IPS DF 6.9 (cell line): ENCODE data around the gene HIRA.
A peak's percentile ranks its signal among the peaks of the same experiment; 100 is the strongest.

Experiments
- DNase-seq: peaks from one replicate; pipeline ENCODE4 v3.0.0-alpha.2; 2013; ENCODE audit warnings: low read depth, low spot score
- H3K27ac ChIP-seq: one replicate; pipeline ENCODE4 v1.5.1; 2013; ENCODE audit warnings: low read length, control low read depth
- H3K27me3 ChIP-seq: 2 replicates; pipeline ENCODE4 v1.6.1; 2013; ENCODE audit warnings: mild to moderate bottlenecking, low read length; ENCODE audit not compliant: control insufficient read depth, insufficient read depth
- H3K36me3 ChIP-seq: 2 replicates; pipeline ENCODE4 v1.6.1; 2013; ENCODE audit warnings: low read length; ENCODE audit not compliant: control insufficient read depth, insufficient read depth
- H3K4me1 ChIP-seq: 2 replicates; pipeline ENCODE4 v1.6.1; 2013; ENCODE audit warnings: low read length; ENCODE audit not compliant: control insufficient read depth, insufficient read depth
- H3K4me3 ChIP-seq: 2 replicates; pipeline ENCODE4 v1.5.1; 2013; ENCODE audit warnings: mild to moderate bottlenecking, low read length
- H3K9me3 ChIP-seq: 2 replicates; pipeline ENCODE4 v1.6.1; 2013; ENCODE audit warnings: low read length, inconsistent platforms; ENCODE audit not compliant: control insufficient read depth, insufficient read depth
- WGBS: extraction: QIAGEN DNeasy Blood & Tissue Kit; methylation state at CpG from one replicate; pipeline ENCODE4 v1.1.7; 2013; ENCODE audit warnings: mixed read lengths, missing lambda C conversion rate; ENCODE audit not compliant: insufficient read length, insufficient coverage; 5-methylcytosine and 5-hydroxymethylcytosine counted together

The HIRA gene

GRCh38 chr22:19303785-19304184 lies 127.7 kb downstream of the HIRA start:
- Histone ChIP-seq H3K36me3 (no peaks in the 10 kb centered on the region), H3K9me3 (no peaks in the 10 kb centered on the region), H3K27me3 (no peaks in the 10 kb centered on the region), H3K4me3 (no peak overlapping the region), H3K4me1 (no peaks in the 10 kb centered on the region), H3K27ac (no peak overlapping the region)
- no peak for DNase-seq
- no CpG with 5 or more reads among the region's 1 CpG for WGBS

DNA sequence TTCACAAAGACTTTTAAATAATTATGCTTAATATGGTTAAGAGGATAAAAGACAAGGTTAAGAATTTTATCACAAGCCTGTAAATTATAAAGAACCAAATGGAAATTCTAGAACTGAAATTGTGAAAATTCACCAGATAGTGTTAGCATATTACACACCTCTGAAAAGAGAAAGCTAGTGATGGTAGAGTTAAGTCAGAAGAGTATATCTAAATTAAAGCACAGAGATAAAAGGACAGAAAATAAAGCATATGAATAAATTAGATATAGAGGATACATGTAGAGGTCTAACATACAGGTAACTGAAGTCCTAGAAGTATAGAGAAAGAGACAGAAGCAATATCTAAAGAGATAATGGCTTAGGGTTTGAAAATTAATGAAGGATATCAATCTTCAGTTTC lies 135.8 kb downstream of the HIRA start:
- H3K4me3 ChIP-seq = no peak overlapping the region
- H3K27ac ChIP-seq = no peak overlapping the region
- H3K27me3 ChIP-seq = no peaks in the 10 kb centered on the region
- DNase-seq = no peak
- peaks cover 5% of the 10 kb centered on the region; the same call in 1 of the 2 replicates for H3K4me1 ChIP-seq
- H3K9me3 ChIP-seq = no peaks in the 10 kb centered on the region
- no peaks in the 10 kb centered on the region for H3K36me3 ChIP-seq

DNA sequence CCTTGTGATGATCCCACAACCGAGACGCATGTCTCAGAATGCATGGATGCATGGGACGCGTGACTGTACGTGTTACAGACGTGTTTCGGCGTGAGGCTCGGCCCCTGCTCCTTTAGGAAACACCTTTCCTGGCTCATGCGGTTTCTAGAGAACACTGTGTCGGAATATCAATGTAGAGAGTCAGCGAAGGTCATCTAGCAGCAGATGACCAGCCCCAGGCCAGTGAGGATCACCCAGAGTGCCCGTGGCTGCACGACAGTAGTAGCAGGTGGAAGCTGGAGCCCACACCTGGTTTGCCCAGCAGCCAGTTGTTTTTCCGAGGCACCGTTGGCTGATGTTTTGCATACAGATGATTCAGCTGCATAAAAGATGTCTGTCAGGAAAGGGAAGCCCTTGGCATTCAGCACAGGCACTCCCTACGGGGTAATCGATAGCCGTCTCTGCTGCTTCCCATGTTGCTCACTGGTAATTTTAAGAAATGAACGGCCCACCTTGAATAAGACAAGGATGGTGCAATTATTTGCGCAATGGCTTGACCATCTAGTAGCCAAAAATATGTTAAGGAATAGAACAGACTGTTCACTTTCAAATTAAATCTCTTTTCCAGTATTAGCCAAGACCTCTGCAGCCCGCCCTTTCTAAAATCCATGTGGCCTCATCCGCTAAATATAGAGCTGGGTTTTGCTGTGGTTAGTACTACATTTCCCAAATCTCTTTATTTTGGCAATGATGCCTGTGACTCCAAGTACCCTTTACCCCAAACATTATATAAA lies 138.9 kb downstream of the HIRA start:
- Histone ChIP-seq H3K27ac (no peak overlapping the region), H3K27me3 (no peaks in the 10 kb centered on the region), H3K4me1 (peaks cover 6% of the 10 kb centered on the region; the same call in 1 of the 2 replicates), H3K4me3 (no peak overlapping the region), H3K36me3 (no peaks in the 10 kb centered on the region), H3K9me3 (no peaks in the 10 kb centered on the region)
- no peak for DNase-seq
- WGBS = no CpG with 5 or more reads among the region's 23 CpGs

- Histone ChIP-seq H3K36me3 (no peaks in the 10 kb centered on the region), H3K4me3 (peak within 1 kb of the TSS; percentile 71), H3K4me1 (peaks cover 10% of the 10 kb centered on the region; the same call in 1 of the 2 replicates), H3K27ac (no peak within 1 kb of the TSS), H3K9me3 (no peaks in the 10 kb centered on the region), H3K27me3 (no peaks in the 10 kb centered on the region)
- no CpG with 5 or more reads among the region's 74 CpGs for WGBS
- DNase-seq = peak; percentile 39
These were observed 139.7 kb downstream of the HIRA start, which contains the start of gene CLTCL1 for GRCh38 chr22:19291580-19292457. Gene CLTCL1 (minus strand): TSS chr22:19291719. CDS start chr22:19291641, 78 bp downstream.

GRCh38 chr22:19291218-19291579 lies 140.3 kb downstream of the HIRA start:
- no CpG with 5 or more reads among the region's 41 CpGs for WGBS
- no peak overlapping the region for H3K27ac ChIP-seq
- DNase-seq = no peak

DNA sequence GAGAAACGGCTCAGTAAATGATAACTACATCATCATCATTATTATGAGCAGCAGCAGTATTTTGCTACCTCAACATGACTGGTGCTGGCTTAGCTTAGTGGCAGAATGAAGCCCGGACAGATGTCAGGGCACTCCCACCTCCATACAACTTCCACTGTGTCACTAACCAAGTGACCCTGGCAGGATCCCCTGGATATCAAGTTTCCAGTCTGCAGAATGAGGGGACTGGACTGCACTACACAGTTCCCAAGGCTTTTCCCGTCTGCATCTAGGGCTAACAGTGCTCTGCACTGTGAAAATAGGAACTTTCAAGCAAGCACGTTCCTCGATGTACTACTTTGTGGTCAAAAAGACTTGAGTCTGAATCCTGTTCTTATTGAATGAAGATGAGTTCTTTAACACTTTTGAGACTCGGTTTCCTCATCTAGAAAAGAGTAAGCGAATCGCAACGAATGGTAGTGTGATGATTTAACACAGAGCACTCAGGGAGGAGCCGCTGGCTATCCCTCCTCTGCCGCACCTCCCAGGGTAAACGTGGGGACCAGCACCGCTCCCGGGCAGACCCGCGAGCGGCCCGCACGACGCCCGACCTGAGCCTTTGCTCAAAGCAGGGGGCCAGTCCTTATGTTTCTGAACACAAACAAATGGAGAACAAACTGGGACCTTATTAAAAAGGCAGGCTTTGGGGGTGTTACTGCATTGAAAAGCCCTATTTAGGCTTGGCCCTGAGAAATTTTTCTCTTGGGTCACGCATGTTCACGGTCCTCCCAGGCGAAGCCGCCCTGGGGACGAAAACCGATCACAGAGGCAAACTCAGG lies 140.9 kb downstream of the HIRA start:
- no CpG with 5 or more reads among the region's 27 CpGs for WGBS
- Histone ChIP-seq H3K27me3 (no peaks in the 10 kb centered on the region), H3K4me1 (peaks cover 10% of the 10 kb centered on the region; the same call in 1 of the 2 replicates), H3K4me3 (peak overlapping the region; percentile 71), H3K9me3 (no peaks in the 10 kb centered on the region), H3K36me3 (no peaks in the 10 kb centered on the region), H3K27ac (no peak overlapping the region)
- no peak for DNase-seq

More at GRCh38 chr22:19291218-19291579, 140.3 kb downstream of the HIRA start:
- Histone ChIP-seq H3K36me3 (no peaks in the 10 kb centered on the region), H3K4me1 (peaks cover 10% of the 10 kb centered on the region; the same call in 1 of the 2 replicates), H3K27me3 (no peaks in the 10 kb centered on the region), H3K9me3 (no peaks in the 10 kb centered on the region), H3K4me3 (peak overlapping the region; percentile 71)

- no CpG with 5 or more reads among the region's 5 CpGs for WGBS
- H3K27ac ChIP-seq = no peak overlapping the region
- no peaks in the 10 kb centered on the region for H3K9me3 ChIP-seq
- H3K4me1 ChIP-seq = peaks cover 10% of the 10 kb centered on the region; the same call in 1 of the 2 replicates
- no peak for DNase-seq
- H3K4me3 ChIP-seq = no peak overlapping the region
- H3K27me3 ChIP-seq = no peaks in the 10 kb centered on the region
- no peaks in the 10 kb centered on the region for H3K36me3 ChIP-seq
These were observed 141.9 kb downstream of the HIRA start for GRCh38 chr22:19289475-19290161.

- DNase-seq = no peak
- no peaks in the 10 kb centered on the region for H3K9me3 ChIP-seq
- H3K4me1 ChIP-seq = peaks cover 10% of the 10 kb centered on the region; the same call in 1 of the 2 replicates
- H3K4me3 ChIP-seq = no peak overlapping the region
- no peaks in the 10 kb centered on the region for H3K36me3 ChIP-seq
- WGBS = no CpG with 5 or more reads among the region's 4 CpGs
- H3K27ac ChIP-seq = no peak overlapping the region
- no peaks in the 10 kb centered on the region for H3K27me3 ChIP-seq
These were observed 143.6 kb downstream of the HIRA start for GRCh38 chr22:19287889-19288288.

GRCh38 chr22:19287076-19287707 lies 144.3 kb downstream of the HIRA start:
- no peaks in the 10 kb centered on the region for H3K27me3 ChIP-seq
- H3K4me3 ChIP-seq = no peak overlapping the region
- no CpG with 5 or more reads among the region's 5 CpGs for WGBS
- peaks cover 7% of the 10 kb centered on the region; the same call in 1 of the 2 replicates for H3K4me1 ChIP-seq
- H3K27ac ChIP-seq = no peak overlapping the region
- no peaks in the 10 kb centered on the region for H3K9me3 ChIP-seq
- no peak for DNase-seq
- no peaks in the 10 kb centered on the region for H3K36me3 ChIP-seq
